Measurements from ENCODE around the gene HLA-DOA. TPM values are rescaled to one million over a fixed set of nuclear protein-coding genes. Genes with fewer than 3 reads are reported as not detected.

HLA-DOA gene
- total RNA-seq, 1 donor from 2014 or later, result 0.48 TPM

GRCh38 chr6:32984622-32985389 is 24.6 kb downstream of the HLA-DOA start:
- DNase-seq (ENCODE audit: low read depth) (peak; percentile 57), FAIRE-seq (no peak)
- TF ChIP-seq EZH2 (IDR thresholded peaks at IDR 0.05; ENCODE audit: insufficient read depth, low read length), result no peak
- TF ChIP-seq CTCF (IDR thresholded peaks at IDR 0.05; ENCODE audit: insufficient read depth, low read depth, low read length), result peak; percentile 82
- peak overlapping the region; percentile 18 for H3K4me3 Mint-ChIP-seq (ENCODE audit: unreplicated experiment)
- peaks cover 49% of the 10 kb centered on the region for H4K20me1 ChIP-seq (ENCODE audit: insufficient read depth, low read length)
- no peaks in the 10 kb centered on the region for H3K9me3 Mint-ChIP-seq (ENCODE audit: unreplicated experiment)
- no peak overlapping the region for H3K4me3 ChIP-seq (ENCODE audit: insufficient read depth, low read depth, low read length)
- no peak overlapping the region for H3K27ac ChIP-seq (ENCODE audit: low read depth, low read length)
- H3K4me1 Mint-ChIP-seq (ENCODE audit: low read depth, unreplicated experiment), result peaks cover 17% of the 10 kb centered on the region
- H3K9me3 ChIP-seq (ENCODE audit: insufficient read depth, low read depth, low read length), result no peaks in the 10 kb centered on the region
- H3K4me2 ChIP-seq (ENCODE audit: low read length), result no peak overlapping the region
- no peak overlapping the region for H3K27ac Mint-ChIP-seq (ENCODE audit: unreplicated experiment)
- H3K9ac ChIP-seq (ENCODE audit: low read length), result no peak overlapping the region
- no peaks in the 10 kb centered on the region for H3K4me1 ChIP-seq (ENCODE audit: insufficient read depth, low read length)
- H3K27me3 Mint-ChIP-seq (ENCODE audit: low read depth, unreplicated experiment), result no peaks in the 10 kb centered on the region
- H3K36me3 ChIP-seq (ENCODE audit: insufficient read depth, low read length), result peaks cover 31% of the 10 kb centered on the region
- H3K27me3 ChIP-seq (ENCODE audit: insufficient read depth, low read length), result peaks cover 10% of the 10 kb centered on the region
- peaks cover 11% of the 10 kb centered on the region for H3K79me2 ChIP-seq (ENCODE audit: insufficient read depth, low read length)
- peaks cover 17% of the 10 kb centered on the region for H3K36me3 Mint-ChIP-seq (ENCODE audit: low read depth, unreplicated experiment)
- no peak overlapping the region for H2AFZ ChIP-seq (ENCODE audit: low read depth, low read length)

- TF ChIP-seq CTCF (IDR thresholded peaks at IDR 0.05; ENCODE audit: insufficient read depth, low read depth, low read length) (no peak), EZH2 (IDR thresholded peaks at IDR 0.05; ENCODE audit: insufficient read depth, low read length) (no peak)
- Histone ChIP-seq H2AFZ (ENCODE audit: low read depth, low read length) (no peak overlapping the region), H3K9me3 (ENCODE audit: insufficient read depth, low read depth, low read length) (no peaks in the 10 kb centered on the region), H3K36me3 (ENCODE audit: insufficient read depth, low read length) (peaks cover 38% of the 10 kb centered on the region), H3K27ac (ENCODE audit: low read depth, low read length) (no peak overlapping the region), H3K4me1 (ENCODE audit: insufficient read depth, low read length) (no peaks in the 10 kb centered on the region), H3K4me3 (ENCODE audit: insufficient read depth, low read depth, low read length) (no peak overlapping the region), H3K79me2 (ENCODE audit: insufficient read depth, low read length) (peaks cover 18% of the 10 kb centered on the region), H3K4me2 (ENCODE audit: low read length) (no peak overlapping the region), H4K20me1 (ENCODE audit: insufficient read depth, low read length) (peaks cover 56% of the 10 kb centered on the region), H3K27me3 (ENCODE audit: insufficient read depth, low read length) (peaks cover 10% of the 10 kb centered on the region), H3K9ac (ENCODE audit: low read length) (no peak overlapping the region)
- Mint-ChIP-seq H3K4me3 (ENCODE audit: unreplicated experiment) (peak overlapping the region; percentile 23), H3K27ac (ENCODE audit: unreplicated experiment) (peak overlapping the region; percentile 5), H3K27me3 (ENCODE audit: low read depth, unreplicated experiment) (no peaks in the 10 kb centered on the region), H3K9me3 (ENCODE audit: unreplicated experiment) (no peaks in the 10 kb centered on the region), H3K36me3 (ENCODE audit: low read depth, unreplicated experiment) (peaks cover 20% of the 10 kb centered on the region), H3K4me1 (ENCODE audit: low read depth, unreplicated experiment) (peaks cover 20% of the 10 kb centered on the region)
- no peak for FAIRE-seq
- no peak for DNase-seq (ENCODE audit: low read depth)
Measured at GRCh38 chr6:32983964-32984621, 25.3 kb downstream of the HLA-DOA start.

- peak overlapping the region; percentile 5 for H3K27ac Mint-ChIP-seq (ENCODE audit: unreplicated experiment)
- no peaks in the 10 kb centered on the region for H3K27me3 Mint-ChIP-seq (ENCODE audit: low read depth, unreplicated experiment)
- DNase-seq (ENCODE audit: low read depth) (no peak), FAIRE-seq (no peak)
- peaks cover 1% of the 10 kb centered on the region for H3K4me1 ChIP-seq (ENCODE audit: insufficient read depth, low read length)
- TF ChIP-seq EZH2 (IDR thresholded peaks at IDR 0.05; ENCODE audit: insufficient read depth, low read length) (no peak), CTCF (IDR thresholded peaks at IDR 0.05; ENCODE audit: insufficient read depth, low read depth, low read length) (no peak)
- peaks cover 10% of the 10 kb centered on the region for H3K27me3 ChIP-seq (ENCODE audit: insufficient read depth, low read length)
- H3K4me3 Mint-ChIP-seq (ENCODE audit: unreplicated experiment), result no peak overlapping the region
- peaks cover 62% of the 10 kb centered on the region for H4K20me1 ChIP-seq (ENCODE audit: insufficient read depth, low read length)
- H2AFZ ChIP-seq (ENCODE audit: low read depth, low read length), result no peak overlapping the region
- H3K27ac ChIP-seq (ENCODE audit: low read depth, low read length), result no peak overlapping the region
- H3K4me2 ChIP-seq (ENCODE audit: low read length), result no peak overlapping the region
- no peaks in the 10 kb centered on the region for H3K9me3 Mint-ChIP-seq (ENCODE audit: unreplicated experiment)
- no peak overlapping the region for H3K4me3 ChIP-seq (ENCODE audit: insufficient read depth, low read depth, low read length)
- no peaks in the 10 kb centered on the region for H3K9me3 ChIP-seq (ENCODE audit: insufficient read depth, low read depth, low read length)
- peaks cover 44% of the 10 kb centered on the region for H3K36me3 ChIP-seq (ENCODE audit: insufficient read depth, low read length)
- H3K4me1 Mint-ChIP-seq (ENCODE audit: low read depth, unreplicated experiment), result peaks cover 25% of the 10 kb centered on the region
- peaks cover 24% of the 10 kb centered on the region for H3K79me2 ChIP-seq (ENCODE audit: insufficient read depth, low read length)
- H3K36me3 Mint-ChIP-seq (ENCODE audit: low read depth, unreplicated experiment), result peaks cover 23% of the 10 kb centered on the region
- H3K9ac ChIP-seq (ENCODE audit: low read length), result no peak overlapping the region
Measured at GRCh38 chr6:32983493-32983848, 25.9 kb downstream of the HLA-DOA start.

Measured in astrocyte (in vitro differentiated cells and primary cell).